Upper lobe of left lung (tissue), 4 donors: ENCODE measurements around the gene FOXL3.

Experiments used
- CTCF ChIP-seq, 6 experiments: fragments of 450-650 bp in 4 of 6; fragments of 200-600 bp in 2 of 6; sonication (generic) in 2 of 6; IDR thresholded peaks; one replicate each; pipeline ENCODE4 v1.5.1; 2016 to 2019; ENCODE audit warnings: antibody characterized with exemption in 6 of 6
- EP300 ChIP-seq, 4 donors: sonication (generic); formaldehyde crosslinking; IDR thresholded peaks; one replicate each; pipeline ENCODE4 v1.5.1; 2017; ENCODE audit warnings: antibody characterized with exemption in 4 of 4, control low read depth in 2 of 4
- POLR2A ChIP-seq, 4 donors: fragments of 450-650 bp; IDR thresholded peaks; one replicate each; pipeline ENCODE4 v1.5.1; 2016 to 2017; ENCODE audit warnings: antibody characterized with exemption in 4 of 4, mild to moderate bottlenecking in 2 of 4

GRCh38 chr7:255721-256361 lies 34.1 kb upstream of the FOXL3 start:
- no peak for TF ChIP-seq POLR2A (IDR thresholded peaks at IDR 0.05)
- TF ChIP-seq CTCF (IDR thresholded peaks at IDR 0.05) = no peak
- no peak for TF ChIP-seq EP300 (IDR thresholded peaks at IDR 0.05)
